Left renal cortex interstitium (tissue), 4 donors: Measurements from ENCODE around the gene MSTO1. TPM values are rescaled to one million over a fixed set of nuclear protein-coding genes. Genes with fewer than 3 reads are reported as not detected.

Experiments used
- polyA plus RNA-seq, 4 donors: library from polyadenylated mRNA; unstranded; fragments of 120-200 nt; gene quantifications; one replicate each; pipeline ENCODE4 v1.2.1, GENCODE V29; 2013; ENCODE audit not compliant: insufficient read length in 4 of 4

The MSTO1 gene
- polyA plus RNA-seq, 4 donors: 47.4 to 75.5 (median 61.5) TPM

Other genes starting within 250 kb of the MSTO1 start
- 10 to 100 TPM; 30.9 to 50.4 (median 43.5) TPM for gene ASH1L, start 47.4 kb upstream of the MSTO1 start, polyA plus RNA-seq
- 10 to 100 TPM; 60.8 to 81.6 (median 72.5) TPM for gene YY1AP1, start 78.6 kb downstream of the MSTO1 start, polyA plus RNA-seq
- 100 to 1,000 TPM in 3 of 4 donors, 10 to 100 TPM in 1; 99.7 to 152 (median 124) TPM for gene DAP3, start 78.9 kb downstream of the MSTO1 start, polyA plus RNA-seq
- 10 to 100 TPM; 31.1 to 62.9 (median 50.4) TPM for gene GON4L, start 247.0 kb downstream of the MSTO1 start, polyA plus RNA-seq
- gene SYT11, start 249.3 kb downstream of the MSTO1 start, polyA plus RNA-seq: 10 to 100 TPM; 17.2 to 21.4 (median 20.4) TPM